Hepatocyte (in vitro differentiated cells): Measurements from ENCODE around the gene ABHD3. TPM values are rescaled to one million over a fixed set of nuclear protein-coding genes. Genes with fewer than 3 reads are reported as not detected.

Experiments used
- DNase-seq: peaks from one replicate; pipeline ENCODE4 v3.0.0-alpha.2; 2016; ENCODE audit warnings: low spot score
- H2AFZ ChIP-seq: fragments of 200-600 bp; sonication (generic); 2 replicates; pipeline ENCODE4 v1.6.0; 2016; ENCODE audit warnings: antibody characterized with exemption, mild to moderate bottlenecking
- H3K27ac ChIP-seq: fragments of 200-600 bp; sonication (generic); 2 replicates; pipeline ENCODE4 v1.5.1; 2016; ENCODE audit warnings: mild to moderate bottlenecking
- H3K27me3 ChIP-seq: fragments of 200-600 bp; sonication (generic); 2 replicates; pipeline ENCODE4 v1.6.1; 2016
- H3K36me3 ChIP-seq: fragments of 200-600 bp; sonication (generic); replicated peaks from 2 replicates; pipeline ENCODE4 v1.5.1; 2016; ENCODE audit warnings: low read depth; ENCODE audit not compliant: insufficient read depth
- H3K4me1 ChIP-seq: fragments of 200-600 bp; sonication (generic); 2 replicates; pipeline ENCODE4 v1.5.1; 2016; ENCODE audit warnings: mild to moderate bottlenecking, moderate library complexity; ENCODE audit not compliant: insufficient read depth
- H3K4me2 ChIP-seq: fragments of 200-600 bp; sonication (generic); 2 replicates; pipeline ENCODE4 v1.6.0; 2016
- H3K4me3 ChIP-seq: fragments of 200-600 bp; sonication (generic); 2 replicates; pipeline ENCODE4 v1.5.1; 2016; ENCODE audit warnings: mild to moderate bottlenecking
- H3K79me2 ChIP-seq: fragments of 200-600 bp; sonication (generic); 2 replicates; pipeline ENCODE4 v1.6.0; 2017; ENCODE audit warnings: mild to moderate bottlenecking
- H3K9me2 ChIP-seq: fragments of 200-600 bp; sonication (generic); replicated peaks from 2 replicates; pipeline ENCODE4 v1.6.0; 2017; ENCODE audit warnings: mild to moderate bottlenecking; ENCODE audit not compliant: insufficient read depth
- H3K9me3 ChIP-seq: fragments of 200-600 bp; sonication (generic); 2 replicates; pipeline ENCODE4 v1.5.1; 2016; ENCODE audit warnings: low read depth, mild to moderate bottlenecking
- H4K20me1 ChIP-seq: fragments of 200-600 bp; sonication (generic); 2 replicates; pipeline ENCODE4 v1.6.0; 2016; ENCODE audit warnings: mild to moderate bottlenecking; ENCODE audit not compliant: insufficient read depth, poor library complexity, severe bottlenecking
- CTCF ChIP-seq: fragments of 200-600 bp; sonication (generic); IDR thresholded peaks from 2 replicates; pipeline ENCODE4 v1.5.1; 2016; ENCODE audit warnings: antibody characterized with exemption, mild to moderate bottlenecking; ENCODE audit not compliant: poor library complexity
- EZH2 ChIP-seq: fragments of 200-600 bp; sonication (generic); IDR thresholded peaks from 2 replicates; pipeline ENCODE4 v1.6.1; 2016; ENCODE audit warnings: antibody characterized with exemption, mild to moderate bottlenecking, borderline replicate concordance
- EZH2phosphoT487 ChIP-seq: fragments of 200-600 bp; sonication (generic); IDR thresholded peaks from one replicate; pipeline ENCODE4 v1.6.1; 2018; ENCODE audit warnings: antibody characterized with exemption, mild to moderate bottlenecking, low read depth, moderate library complexity; ENCODE audit not compliant: unreplicated experiment, severe bottlenecking
- WGBS: methylation state at CpG from one replicate; pipeline ENCODE4 v1.1.6; 2016; ENCODE audit warnings: low lambda C conversion rate; ENCODE audit errors: missing lambda C conversion rate; 5-methylcytosine and 5-hydroxymethylcytosine counted together
- polyA plus RNA-seq: library from polyadenylated mRNA; unstranded; fragments of >200 nt; fragmentation: Nextera tagmentation; extraction: Ambion mirVana; gene quantifications from 2 replicates; pipeline ENCODE4 v1.2.1, GENCODE V29; 2016
- total RNA-seq: library from RNA; depleted of rRNA; stranded (reverse); fragments of >200 nt; gene quantifications from 2 replicates; pipeline ENCODE4 v1.2.3, GENCODE V29; 2014

The ABHD3 gene
- total and polyA plus RNA-seq, 2 experiments from 2014 or later, result 45.9 to 60.1 TPM

GRCh38 chr18:21701621-21702020, 3.0 kb downstream of the ABHD3 start:
- Histone ChIP-seq H3K4me1 (peaks cover 14% of the 10 kb centered on the region), H3K9me2 (no peaks in the 10 kb centered on the region), H3K27me3 (no peaks in the 10 kb centered on the region), H2AFZ (no peak overlapping the region), H3K4me2 (no peak overlapping the region), H3K36me3 (no peaks in the 10 kb centered on the region), H3K79me2 (peaks cover 25% of the 10 kb centered on the region), H4K20me1 (no peaks in the 10 kb centered on the region), H3K9me3 (no peaks in the 10 kb centered on the region), H3K4me3 (no peak overlapping the region), H3K27ac (no peak overlapping the region)
- WGBS, result 78% methylated on average over 2 of the region's 2 CpGs
- no peak for DNase-seq
- TF ChIP-seq CTCF (no peak), EZH2phosphoT487 (no peak), EZH2 (no peak)

GRCh38 chr18:21700528-21701075, 4.0 kb downstream of the ABHD3 start:
- H3K9me3 ChIP-seq, result no peaks in the 10 kb centered on the region

GRCh38 chr18:21693322-21693721, 11.3 kb downstream of the ABHD3 start:
- no peak for TF ChIP-seq EZH2
- TF ChIP-seq CTCF, result no peak
- no peak for TF ChIP-seq EZH2phosphoT487
- Histone ChIP-seq H3K27me3 (no peaks in the 10 kb centered on the region), H3K4me3 (no peak overlapping the region), H4K20me1 (no peaks in the 10 kb centered on the region), H3K4me2 (no peak overlapping the region), H3K36me3 (no peaks in the 10 kb centered on the region), H3K27ac (no peak overlapping the region), H3K9me2 (no peaks in the 10 kb centered on the region), H3K4me1 (peaks cover 5% of the 10 kb centered on the region), H3K79me2 (peaks cover 4% of the 10 kb centered on the region), H3K9me3 (no peaks in the 10 kb centered on the region), H2AFZ (no peak overlapping the region)
- DNase-seq, result no peak
- 100% methylated on average over 2 of the region's 2 CpGs for WGBS

More at GRCh38 chr18:21700528-21701075, 4.0 kb downstream of the ABHD3 start:
- H3K9me2 ChIP-seq, result no peaks in the 10 kb centered on the region
- H3K79me2 ChIP-seq, result peaks cover 25% of the 10 kb centered on the region
- H3K27ac ChIP-seq, result no peak overlapping the region
- H3K27me3 ChIP-seq, result no peaks in the 10 kb centered on the region
- no peak for DNase-seq
- H3K4me3 ChIP-seq, result no peak overlapping the region
- H2AFZ ChIP-seq, result no peak overlapping the region
- TF ChIP-seq EZH2phosphoT487 (no peak), CTCF (no peak), EZH2 (no peak)
- H4K20me1 ChIP-seq, result no peaks in the 10 kb centered on the region
- H3K4me1 ChIP-seq, result peaks cover 14% of the 10 kb centered on the region
- WGBS, result 96% methylated on average over 6 of the region's 6 CpGs
- no peak overlapping the region for H3K4me2 ChIP-seq
- no peaks in the 10 kb centered on the region for H3K36me3 ChIP-seq
